Erythroblast (primary cell): ENCODE measurements around the gene WDFY2.

Experiments used
- GATA1 ChIP-seq: IDR thresholded peaks from 2 replicates; pipeline ENCODE4 v1.6.1; 2011; ENCODE audit warnings: low read depth, mild to moderate bottlenecking, control low read depth, low read length, moderate library complexity
- POLR2A ChIP-seq: IDR thresholded peaks from 2 replicates; pipeline ENCODE4 v1.6.1; 2011; ENCODE audit warnings: mild to moderate bottlenecking, low read length

GRCh38 chr13:51601601-51602565 is 17.6 kb downstream of the WDFY2 start:
- no peak for TF ChIP-seq POLR2A
- TF ChIP-seq GATA1 = no peak
